Calu3 (cell line): ENCODE measurements around the gene ADAM22. TPM values are rescaled to one million over a fixed set of nuclear protein-coding genes. Genes with fewer than 3 reads are reported as not detected.

Source experiments
- BruUV-seq: library from RNA; stranded (reverse); fragments of 400-500 nt; replicated peaks from 2 replicates; lab custom pipeline; 2021; lab: Mats Ljungman, UMichigan
- CTCF ChIA-PET: fragments of 300-600 bp; sonication (Branson Sonifier 250); formaldehyde crosslinking; loops from one replicate; lab custom pipeline; 2022; ENCODE audit warnings: antibody characterized with exemption; lab: Charles Lee
- DNase-seq: peaks from one replicate; pipeline ENCODE4 v3.0.0; 2022
- H3K27ac Mint-ChIP-seq: one replicate; pipeline ENCODE4 v1.8.0; 2022; ENCODE audit warnings: mixed read lengths; ENCODE audit not compliant: unreplicated experiment
- H3K27me3 Mint-ChIP-seq: one replicate; pipeline ENCODE4 v1.8.0; 2022; ENCODE audit warnings: mixed read lengths; ENCODE audit not compliant: unreplicated experiment
- H3K36me3 Mint-ChIP-seq: one replicate; pipeline ENCODE4 v1.8.0; 2022; ENCODE audit warnings: mild to moderate bottlenecking, moderate library complexity, mixed read lengths; ENCODE audit not compliant: insufficient read depth, unreplicated experiment
- H3K4me1 Mint-ChIP-seq: one replicate; pipeline ENCODE4 v1.8.0; 2022; ENCODE audit warnings: mild to moderate bottlenecking, low read depth, mixed read lengths; ENCODE audit not compliant: unreplicated experiment
- H3K4me3 Mint-ChIP-seq: one replicate; pipeline ENCODE4 v1.8.0; 2022; ENCODE audit warnings: mild to moderate bottlenecking, low read depth, moderate library complexity, mixed read lengths; ENCODE audit not compliant: unreplicated experiment
- H3K9me3 Mint-ChIP-seq: one replicate; pipeline ENCODE4 v1.8.0; 2022; ENCODE audit warnings: low read depth, mixed read lengths; ENCODE audit not compliant: unreplicated experiment
- intact Hi-C: fragments of 100-400 bp; cut with micrococcal nuclease; formaldehyde crosslinking; loops from one replicate; pipeline ENCODE4 v1.10.0; 2022; ENCODE audit not compliant: unreplicated experiment
- total RNA-seq: library from RNA; stranded (reverse); gene quantifications from 2 replicates; pipeline ENCODE4 v1.2.3, GENCODE V29; 2022
- TF ChIP-seq, protein P1 (sequence below): fragments of 200-600 bp; IDR thresholded peaks from one replicate; pipeline ENCODE4 v1.8.0; 2022; ENCODE audit warnings: antibody characterized with exemption; ENCODE audit not compliant: unreplicated experiment

The ADAM22 gene
- total RNA-seq, 1 experiment from 2014 or later: 3.0 TPM

DNA sequence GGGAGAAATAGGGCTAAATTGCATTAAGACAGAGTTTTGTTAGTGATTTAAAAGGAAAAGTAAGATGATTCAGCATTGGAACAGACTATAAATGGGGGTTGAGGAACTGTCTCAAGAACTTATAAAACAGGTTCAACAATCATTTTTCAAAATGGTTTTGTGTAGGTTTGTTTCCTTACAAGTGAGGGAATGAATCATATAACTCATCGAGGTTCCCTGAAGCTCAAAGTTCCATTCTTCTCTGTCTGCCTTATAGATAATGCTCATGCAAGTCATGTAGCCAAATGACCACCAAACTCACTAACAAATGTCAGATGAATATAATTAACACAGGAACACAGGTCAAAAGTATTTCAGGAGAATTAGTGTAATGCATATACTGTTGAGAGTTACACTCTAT, 27.7 kb downstream of the ADAM22 start:
- CTCF ChIA-PET: no interaction called here

GRCh38 chr7:87966271-87966670, 32.2 kb downstream of the ADAM22 start:
- Mint-ChIP-seq H3K4me3 (no peak overlapping the region), H3K27ac (no peak overlapping the region), H3K4me1 (no peaks in the 10 kb centered on the region), H3K36me3 (no peaks in the 10 kb centered on the region), H3K27me3 (no peaks in the 10 kb centered on the region), H3K9me3 (no peaks in the 10 kb centered on the region)
- no peak for DNase-seq
- no TSS peak for BruUV-seq
- TF ChIP-seq, protein P1, sequence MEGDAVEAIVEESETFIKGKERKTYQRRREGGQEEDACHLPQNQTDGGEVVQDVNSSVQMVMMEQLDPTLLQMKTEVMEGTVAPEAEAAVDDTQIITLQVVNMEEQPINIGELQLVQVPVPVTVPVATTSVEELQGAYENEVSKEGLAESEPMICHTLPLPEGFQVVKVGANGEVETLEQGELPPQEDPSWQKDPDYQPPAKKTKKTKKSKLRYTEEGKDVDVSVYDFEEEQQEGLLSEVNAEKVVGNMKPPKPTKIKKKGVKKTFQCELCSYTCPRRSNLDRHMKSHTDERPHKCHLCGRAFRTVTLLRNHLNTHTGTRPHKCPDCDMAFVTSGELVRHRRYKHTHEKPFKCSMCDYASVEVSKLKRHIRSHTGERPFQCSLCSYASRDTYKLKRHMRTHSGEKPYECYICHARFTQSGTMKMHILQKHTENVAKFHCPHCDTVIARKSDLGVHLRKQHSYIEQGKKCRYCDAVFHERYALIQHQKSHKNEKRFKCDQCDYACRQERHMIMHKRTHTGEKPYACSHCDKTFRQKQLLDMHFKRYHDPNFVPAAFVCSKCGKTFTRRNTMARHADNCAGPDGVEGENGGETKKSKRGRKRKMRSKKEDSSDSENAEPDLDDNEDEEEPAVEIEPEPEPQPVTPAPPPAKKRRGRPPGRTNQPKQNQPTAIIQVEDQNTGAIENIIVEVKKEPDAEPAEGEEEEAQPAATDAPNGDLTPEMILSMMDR: no peak
- CTCF ChIA-PET: no interaction called here
- intact Hi-C loops: no loop called here

More for the DNA sequence above, 27.7 kb downstream of the ADAM22 start:
- no TSS peak for BruUV-seq
- TF ChIP-seq, protein P1: no peak
- intact Hi-C loops: no loop called here
- no peaks in the 10 kb centered on the region for H3K4me1 Mint-ChIP-seq
- no peaks in the 10 kb centered on the region for H3K36me3 Mint-ChIP-seq
- no peaks in the 10 kb centered on the region for H3K9me3 Mint-ChIP-seq
- H3K27ac Mint-ChIP-seq: no peak overlapping the region
- no peak for DNase-seq
- H3K27me3 Mint-ChIP-seq: no peaks in the 10 kb centered on the region
- no peak overlapping the region for H3K4me3 Mint-ChIP-seq

- intact Hi-C loops: no loop called here
- TF ChIP-seq, protein P1: no peak
- Mint-ChIP-seq H3K4me1 (no peaks in the 10 kb centered on the region), H3K4me3 (no peak overlapping the region), H3K36me3 (no peaks in the 10 kb centered on the region), H3K9me3 (no peaks in the 10 kb centered on the region), H3K27ac (no peak overlapping the region), H3K27me3 (no peaks in the 10 kb centered on the region)
- CTCF ChIA-PET: no interaction called here
- no TSS peak for BruUV-seq
- no peak for DNase-seq
These were observed 34.0 kb downstream of the ADAM22 start for GRCh38 chr7:87968021-87968420.

GRCh38 chr7:87982116-87982515, 48.1 kb downstream of the ADAM22 start:
- no peak overlapping the region for H3K4me3 Mint-ChIP-seq
- TF ChIP-seq, protein P1: no peak
- BruUV-seq: no TSS peak
- intact Hi-C loops: no loop called here
- H3K4me1 Mint-ChIP-seq: no peaks in the 10 kb centered on the region
- CTCF ChIA-PET: no interaction called here
- no peaks in the 10 kb centered on the region for H3K27me3 Mint-ChIP-seq
- no peaks in the 10 kb centered on the region for H3K36me3 Mint-ChIP-seq
- H3K27ac Mint-ChIP-seq: no peak overlapping the region
- H3K9me3 Mint-ChIP-seq: no peaks in the 10 kb centered on the region
- DNase-seq: no peak
